ENCODE measurements around the gene GOLPH3L.

- no peak for TF ChIP-seq CTCF (IDR thresholded peaks at IDR 0.05; ENCODE audit: low read depth, low read length)
- TF ChIP-seq, protein P1, sequence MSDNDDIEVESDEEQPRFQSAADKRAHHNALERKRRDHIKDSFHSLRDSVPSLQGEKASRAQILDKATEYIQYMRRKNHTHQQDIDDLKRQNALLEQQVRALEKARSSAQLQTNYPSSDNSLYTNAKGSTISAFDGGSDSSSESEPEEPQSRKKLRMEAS (IDR thresholded peaks at IDR 0.05; ENCODE audit: low read depth, low read length) = no peak
Observed at GRCh38 chr1:150649441-150650075, 47.4 kb downstream of the GOLPH3L start.
